Right lung (tissue), 5 donors: ENCODE data around the gene TTC39B. TPM values are rescaled to one million over a fixed set of nuclear protein-coding genes. Genes with fewer than 3 reads are reported as not detected.

Experiments used
- DNase-seq, 2 donors: peaks; one replicate each; pipeline ENCODE4 v3.0.0-alpha.2; 2013
- polyA plus RNA-seq, 5 donors: library from polyadenylated mRNA; unstranded; fragments of 120-200 nt; gene quantifications; one replicate each; pipeline versions ENCODE4 v1.2.1 to v1.2.3, GENCODE V29; 2013; ENCODE audit warnings: inconsistent platforms in 1 of 5, low replicate concordance in 1 of 5; ENCODE audit not compliant: insufficient read length in 5 of 5, insufficient read depth in 1 of 5

TTC39B gene
- polyA plus RNA-seq, 5 donors, result 6.9 to 13.0 (median 12.3) TPM

GRCh38 chr9:15306068-15306756 lies 804 bp downstream of the TTC39B start:
- peak; percentile 57 to 62 for DNase-seq

- no peak for DNase-seq
These were observed 1.5 kb downstream of the TTC39B start for GRCh38 chr9:15305470-15305869.

GRCh38 chr9:15304632-15305031 lies 2.4 kb downstream of the TTC39B start:
- no peak for DNase-seq

GRCh38 chr9:15300218-15300617 lies 6.8 kb downstream of the TTC39B start:
- DNase-seq, result no peak

- DNase-seq, result no peak
These were observed 7.6 kb downstream of the TTC39B start for GRCh38 chr9:15299374-15299939.

GRCh38 chr9:15298362-15298761 lies 8.7 kb downstream of the TTC39B start:
- no peak for DNase-seq

- DNase-seq, result no peak
These were observed 11.1 kb downstream of the TTC39B start for GRCh38 chr9:15295761-15296405.

- no peak for DNase-seq
These were observed 12.4 kb downstream of the TTC39B start for GRCh38 chr9:15294604-15295003.

GRCh38 chr9:15293804-15294316 lies 13.2 kb downstream of the TTC39B start:
- peak; percentile 36 to 46 for DNase-seq

- DNase-seq, result no peak
These were observed 13.9 kb downstream of the TTC39B start for GRCh38 chr9:15293084-15293483.

- no peak for DNase-seq
These were observed 17.4 kb downstream of the TTC39B start for GRCh38 chr9:15289603-15290002.

GRCh38 chr9:15287309-15287708 lies 19.7 kb downstream of the TTC39B start:
- no peak for DNase-seq

- DNase-seq, result no peak
These were observed 20.7 kb downstream of the TTC39B start for GRCh38 chr9:15286161-15286821.

GRCh38 chr9:15282567-15283285 lies 24.3 kb downstream of the TTC39B start:
- no peak for DNase-seq

- DNase-seq, result no peak
These were observed 26.4 kb downstream of the TTC39B start for GRCh38 chr9:15280647-15281046.

- DNase-seq, result no peak
These were observed 28.2 kb downstream of the TTC39B start for GRCh38 chr9:15278839-15279238.

- no peak for DNase-seq
These were observed 28.8 kb downstream of the TTC39B start for GRCh38 chr9:15278091-15278687.

GRCh38 chr9:15277400-15278090 lies 29.5 kb downstream of the TTC39B start:
- no peak for DNase-seq

- no peak for DNase-seq
These were observed 30.6 kb downstream of the TTC39B start for GRCh38 chr9:15276328-15276938.

GRCh38 chr9:15274425-15274824 lies 32.6 kb downstream of the TTC39B start:
- DNase-seq, result no peak
